HepG2 (cell line): ENCODE measurements around the gene MED12L. TPM values are rescaled to one million over a fixed set of nuclear protein-coding genes. Genes with fewer than 3 reads are reported as not detected.

Experiments used
- ATAC-seq: fragments of 200-7000 bp; cut with Tn5 transposase; 3 replicates; pipeline ENCODE4 v1.9.1; 2020; ENCODE audit warnings: mild to moderate bottlenecking, moderate library complexity
- BruUV-seq: library from RNA; stranded (reverse); fragments of 400-500 nt; replicated peaks from 2 replicates; lab custom pipeline; 2021; lab: Mats Ljungman, UMichigan
- CTCF ChIA-PET: fragments of 300-600 bp; formaldehyde crosslinking; extraction: SDS; loops from one replicate; lab custom pipeline; 2021; ENCODE audit warnings: low total read pairs, inconsistent platforms, low intra/inter-chr PET ratio; lab: Yijun Ruan, JAX
- POLR2A ChIA-PET: fragments of 350-600 bp; sonication (Branson Sonifier 250); formaldehyde crosslinking; loops from one replicate; lab custom pipeline; 2020; ENCODE audit warnings: antibody characterized with exemption, inconsistent platforms; lab: Yijun Ruan, JAX
- DNase-seq: peaks from one replicate; pipeline ENCODE4 v3.0.0-alpha.2; 2015; ENCODE audit warnings: low spot score
- FAIRE-seq: peaks from 3 replicates; lab custom pipeline; 2011; peaks lifted over from hg19 to GRCh38; lab: Jason Lieb, UNC
- H2AFZ ChIP-seq: one replicate; pipeline ENCODE4 v1.6.1; 2011; ENCODE audit warnings: low read length, inconsistent platforms
- H3K27ac ChIP-seq: fragments of 300-600 bp; 3 replicates; pipeline ENCODE4 v1.8.0; 2011; ENCODE audit warnings: mixed run types, mild to moderate bottlenecking, mixed read lengths, low read length, inconsistent platforms; ENCODE audit not compliant: insufficient read depth; ENCODE audit errors: extremely low read length
- H3K27me3 ChIP-seq, 2 experiments: fragments of 200-600 bp in 1 of 2; 2 replicates in 1 of 2; 3 replicates in 1 of 2; pipeline versions ENCODE4 v1.6.0 to v1.8.0; 2011; ENCODE audit warnings: low read length in 2 of 2, mild to moderate bottlenecking in 2 of 2, moderate library complexity in 2 of 2, inconsistent platforms in 1 of 2; ENCODE audit not compliant: insufficient read depth in 2 of 2, control insufficient read depth in 1 of 2
- H3K36me3 ChIP-seq, 2 experiments: fragments of 200-600 bp in 1 of 2; replicated peaks in 1 of 2; 2 replicates in 1 of 2; 3 replicates in 1 of 2; pipeline versions ENCODE4 v1.5.1 to v1.8.0; 2011; ENCODE audit warnings: low read length in 2 of 2, inconsistent platforms in 1 of 2; ENCODE audit not compliant: insufficient read depth in 2 of 2, control insufficient read depth in 1 of 2
- H3K4me1 ChIP-seq: 2 replicates; pipeline ENCODE4 v1.5.1; 2012; ENCODE audit warnings: low read length, inconsistent platforms; ENCODE audit not compliant: insufficient read depth
- H3K4me2 ChIP-seq: 2 replicates; pipeline ENCODE4 v1.6.0; 2011; ENCODE audit warnings: low read depth, low read length, inconsistent platforms
- H3K4me3 ChIP-seq, 3 experiments: fragments of 200-600 bp in 1 of 3; sonication (generic), shearing (Covaris generic) in 1 of 3; replicated peaks in 1 of 3; 2 replicates each; pipeline ENCODE4 v1.5.1; 2011 to 2016; ENCODE audit warnings: low read length in 3 of 3, inconsistent platforms in 2 of 3, low read depth in 2 of 3, mild to moderate bottlenecking in 2 of 3, control low read depth in 1 of 3, mixed read lengths in 1 of 3; ENCODE audit not compliant: insufficient read depth in 1 of 3
- H3K79me2 ChIP-seq: one replicate; pipeline ENCODE4 v1.6.1; 2011; ENCODE audit warnings: low read length, inconsistent platforms; ENCODE audit not compliant: insufficient read depth
- H3K9ac ChIP-seq: 2 replicates; pipeline ENCODE4 v1.6.0; 2011; ENCODE audit warnings: mild to moderate bottlenecking, low read depth, low read length, inconsistent platforms; ENCODE audit not compliant: insufficient read depth
- H3K9me3 ChIP-seq: 2 replicates; pipeline ENCODE4 v1.5.1; 2012; ENCODE audit warnings: mild to moderate bottlenecking, low read length
- H4K20me1 ChIP-seq: 2 replicates; pipeline ENCODE4 v1.6.0; 2011; ENCODE audit warnings: inconsistent platforms, mild to moderate bottlenecking, low read length, moderate library complexity; ENCODE audit not compliant: insufficient read depth
- BRD4 ChIP-seq: sonication (generic); formaldehyde crosslinking; IDR thresholded peaks from 2 replicates; pipeline ENCODE4 v1.4.0; 2020; ENCODE audit warnings: missing genetic modification reagents
- GLMP ChIP-seq: sonication (generic); formaldehyde crosslinking; IDR thresholded peaks from 2 replicates; pipeline ENCODE4 v1.9.0; 2021; ENCODE audit warnings: missing genetic modification reagents, mild to moderate bottlenecking, borderline replicate concordance
- HOXA3 ChIP-seq: sonication (generic); formaldehyde crosslinking; IDR thresholded peaks from 2 replicates; pipeline ENCODE4 v1.5.0; 2020; ENCODE audit warnings: missing genetic modification reagents
- MLX ChIP-seq: IDR thresholded peaks from 2 replicates; pipeline ENCODE4 v1.6.1; 2016
- PAX8 ChIP-seq: sonication (generic); formaldehyde crosslinking; IDR thresholded peaks from 2 replicates; pipeline ENCODE4 v1.8.0; 2022; ENCODE audit warnings: mild to moderate bottlenecking, missing genetic modification reagents, borderline replicate concordance
- RARA ChIP-seq: IDR thresholded peaks from 2 replicates; pipeline ENCODE4 v1.6.1; 2016; ENCODE audit warnings: missing genetic modification reagents, missing compliant biosample characterization
- SMARCE1 ChIP-seq: fragments of 450-650 bp; IDR thresholded peaks from 2 replicates; pipeline ENCODE4 v1.6.1; 2017; ENCODE audit warnings: borderline replicate concordance
- SP2 ChIP-seq: sonication (generic); formaldehyde crosslinking; IDR thresholded peaks from 2 replicates; pipeline ENCODE4 v1.5.1; 2020; ENCODE audit warnings: mild to moderate bottlenecking, missing genetic modification reagents
- SSRP1 ChIP-seq: IDR thresholded peaks from 2 replicates; pipeline ENCODE4 v1.6.1; 2016; ENCODE audit warnings: control low read depth
- ZNF362 ChIP-seq: sonication (generic); formaldehyde crosslinking; IDR thresholded peaks from 2 replicates; pipeline ENCODE4 v1.4.0; 2020; ENCODE audit warnings: missing genetic modification reagents, mild to moderate bottlenecking, borderline replicate concordance
- ZNF614 ChIP-seq: IDR thresholded peaks from 2 replicates; pipeline ENCODE4 v1.6.1; 2018; ENCODE audit warnings: missing biosample characterization, missing genetic modification reagents, inconsistent platforms, borderline replicate concordance
- ZNF646 ChIP-seq: sonication (generic); formaldehyde crosslinking; IDR thresholded peaks from 2 replicates; pipeline ENCODE4 v1.9.0; 2021; ENCODE audit warnings: mild to moderate bottlenecking, missing genetic modification reagents
- WGBS: methylation state at CpG from one replicate; pipeline ENCODE4 v1.1.6; 2017; ENCODE audit warnings: low lambda C conversion rate; 5-methylcytosine and 5-hydroxymethylcytosine counted together
- in situ Hi-C: cut with HindIII; loops from 2 replicates; pipeline ENCODE4 v1.10.0; 2017; ENCODE audit warnings: low pct_unique_long_range_greater_than_20kb; ENCODE audit not compliant: extremely low pct_ligation_motif_present
- intact Hi-C: fragments of 100-400 bp; cut with micrococcal nuclease; formaldehyde crosslinking; loops from one replicate; pipeline ENCODE4 v1.10.0; 2022; ENCODE audit not compliant: unreplicated experiment
- polyA plus RNA-seq, 8 experiments: library from polyadenylated mRNA; depleted of rRNA in 3 of 8; stranded (reverse) in 7 of 8; unstranded in 1 of 8; fragments of >200 nt; fragmentation: Illumina TruSeq in 4 of 8; extraction: Trizol in 4 of 8; gene quantifications; 2 replicates each; pipeline versions ENCODE4 v1.2.1 to v1.2.3, GENCODE V29; 2011 to 2016; ENCODE audit warnings: low read depth in 4 of 8, missing spikeins in 1 of 8, mixed read lengths in 1 of 8; ENCODE audit not compliant: insufficient read depth in 1 of 8
- total RNA-seq, 5 experiments: library from RNA; depleted of rRNA; stranded (reverse); fragments of >200 nt; fragmentation: Illumina TruSeq; extraction: Trizol; gene quantifications; 2 replicates each; pipeline ENCODE4 v1.2.3, GENCODE V29; 2016; ENCODE audit warnings: low read depth in 1 of 5

Gene MED12L
- total and polyA plus RNA-seq, 2 of the 13 experiments (the other 11 are each of a cell fraction or from before 2014, with no cell fraction given) = 0.07 to 0.64 TPM

GRCh38 chr3:151404316-151404715, 318.9 kb downstream of the MED12L start (continued):
- no peak for TF ChIP-seq ZNF646 (CRISPR knock-in tag)
- TF ChIP-seq GLMP (CRISPR knock-in tag) = no peak

- POLR2A ChIA-PET = no interaction called here
- Histone ChIP-seq H4K20me1 (no peaks in the 10 kb centered on the region), H3K4me3 (no peak overlapping the region), H3K36me3 (no peaks in the 10 kb centered on the region), H3K4me2 (no peak overlapping the region), H3K79me2 (no peaks in the 10 kb centered on the region), H3K27me3 (no peaks in the 10 kb centered on the region), H3K27ac (no peak overlapping the region), H3K9me3 (0 out of 2 replicates have a peak, but pooled peaks cover 4% of the 10 kb centered on the region), H3K4me1 (no peaks in the 10 kb centered on the region), H2AFZ (no peak overlapping the region), H3K9ac (no peak overlapping the region)
- in situ Hi-C loops = no loop called here
- intact Hi-C loops = no loop called here
- FAIRE-seq = no peak
- no peak for ATAC-seq
- TF ChIP-seq RARA (no peak), SMARCE1 (no peak), BRD4 (CRISPR knock-in tag) (no peak), ZNF614 (CRISPR knock-in tag) (no peak), MLX (CRISPR knock-in tag) (no peak), SSRP1 (no peak), ZNF362 (CRISPR knock-in tag) (no peak), PAX8 (CRISPR knock-in tag) (no peak), HOXA3 (CRISPR knock-in tag) (no peak), SP2 (CRISPR knock-in tag) (no peak)
- CTCF ChIA-PET = no interaction called here
- WGBS = 33% methylated on average over 2 of the region's 2 CpGs
- no peak for DNase-seq
- BruUV-seq = no TSS peak
Measured at GRCh38 chr3:151407928-151408327, 322.5 kb downstream of the MED12L start.
